Measurements from ENCODE around the gene MIP.
"Not testable (repeated sequence)": the region's sequence is repeated elsewhere in the genome, so short reads cannot be mapped to it uniquely, and the experiment has no call there.

MIP gene

DNA sequence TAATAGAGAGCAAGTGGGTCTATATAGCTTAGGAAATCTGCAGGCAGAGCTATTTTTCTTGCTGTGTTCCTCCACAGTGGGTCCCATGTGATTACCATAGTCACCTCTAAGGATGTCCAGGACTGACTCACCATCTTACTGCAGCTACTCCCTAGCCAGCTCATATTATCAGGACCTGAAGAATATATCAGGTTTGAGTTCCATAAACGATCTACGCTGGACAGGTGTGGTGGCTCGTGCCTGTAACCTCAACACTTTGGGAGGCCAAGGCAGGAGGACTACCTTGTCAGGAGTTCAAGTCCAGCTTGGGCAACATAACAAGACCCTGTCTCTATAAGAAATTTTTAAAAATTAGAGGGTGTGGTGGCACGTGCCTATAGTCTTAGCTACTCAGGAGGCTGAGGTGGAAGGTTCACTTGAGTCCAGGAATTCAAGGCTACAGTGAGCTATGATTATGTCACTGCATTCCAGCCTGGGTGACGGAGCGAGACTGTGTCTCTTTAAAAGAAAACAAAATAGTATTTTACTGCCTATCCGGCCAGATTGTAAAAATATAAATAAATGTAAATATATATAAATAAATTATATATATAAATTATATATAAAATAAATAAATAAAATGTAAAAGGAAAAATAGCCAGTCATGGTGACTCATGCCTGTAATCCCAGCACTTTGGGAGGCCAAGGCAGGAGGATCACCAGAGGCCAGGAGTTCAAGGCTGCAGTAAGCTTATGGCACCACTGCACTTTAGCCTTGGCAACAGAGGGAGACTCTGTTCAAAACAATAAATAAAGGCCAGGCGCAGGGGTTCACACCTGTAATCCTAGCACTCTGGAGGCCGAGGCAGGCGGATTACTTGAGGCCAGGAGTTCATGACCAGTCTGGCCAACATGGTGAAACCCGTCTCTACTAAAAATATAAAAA is 7.0 kb upstream of the MIP start:
- H3K4me3 ChIP-seq (ENCODE audit: low read length): no peak overlapping the region
- peak; percentile 11 for DNase-seq (ENCODE audit: low read depth)
- H3K36me3 ChIP-seq (ENCODE audit: control insufficient read depth, insufficient read depth, low read length, severe bottlenecking): no peaks in the 10 kb centered on the region
- no peak overlapping the region for H3K9ac ChIP-seq (ENCODE audit: low read length)
- peaks cover 3% of the 10 kb centered on the region for H3K4me1 ChIP-seq (ENCODE audit: control insufficient read depth, insufficient read depth, low read length)
- H3K27me3 ChIP-seq (replicated peaks; ENCODE audit: control insufficient read depth, insufficient read depth, low read length): no peaks in the 10 kb centered on the region
- no peaks in the 10 kb centered on the region for H3K9me3 ChIP-seq (ENCODE audit: control insufficient read depth, low read length)

DNA sequence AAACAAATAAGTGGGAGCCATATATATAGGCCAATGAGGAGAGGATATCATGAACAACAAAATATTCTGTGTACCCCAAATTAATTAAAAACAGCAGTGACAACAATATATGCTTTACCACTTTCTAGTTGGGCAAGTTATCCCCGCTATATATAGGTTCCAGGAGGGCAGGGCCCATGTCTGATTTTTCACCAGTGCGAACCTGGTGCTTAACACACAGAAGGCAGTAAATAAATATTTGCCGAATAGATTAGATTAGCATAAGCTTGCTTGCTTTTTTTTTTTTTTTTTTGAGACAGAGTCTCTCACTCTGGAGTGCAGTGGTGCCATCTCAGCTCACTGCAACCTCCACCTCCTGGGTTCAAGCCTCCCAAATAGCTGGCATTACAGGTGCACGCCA is 3.4 kb upstream of the MIP start:
- H3K9me3 ChIP-seq (ENCODE audit: control insufficient read depth, low read length): no peaks in the 10 kb centered on the region
- H3K27me3 ChIP-seq (replicated peaks; ENCODE audit: control insufficient read depth, insufficient read depth, low read length): peaks cover 7% of the 10 kb centered on the region
- no peak overlapping the region for H3K9ac ChIP-seq (ENCODE audit: low read length)
- DNase-seq (ENCODE audit: low read depth): no peak
- no peak overlapping the region for H3K4me3 ChIP-seq (ENCODE audit: low read length)
- no peaks in the 10 kb centered on the region for H3K4me1 ChIP-seq (ENCODE audit: control insufficient read depth, insufficient read depth, low read length)
- no peaks in the 10 kb centered on the region for H3K36me3 ChIP-seq (ENCODE audit: control insufficient read depth, insufficient read depth, low read length, severe bottlenecking)

DNA sequence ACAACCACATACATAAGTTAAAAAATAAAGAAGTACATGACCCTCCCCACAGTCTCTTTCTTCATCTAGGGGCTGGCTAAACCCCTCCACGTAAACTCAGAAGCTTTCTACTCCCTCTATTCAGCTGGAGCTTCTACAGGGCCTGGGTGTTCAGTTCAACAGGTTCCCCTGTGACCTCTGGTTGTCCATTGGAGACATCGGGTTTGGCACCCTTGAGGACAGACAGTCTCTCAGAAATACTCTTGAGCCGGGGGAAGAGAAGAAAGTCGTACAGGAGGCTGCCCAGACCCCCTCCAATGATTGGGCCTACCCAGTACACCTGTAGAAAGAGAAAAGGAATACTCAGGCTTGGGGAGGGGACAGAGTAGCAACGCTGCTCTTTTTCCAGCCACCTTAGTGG is 3.3 kb downstream of the MIP start:
- H3K9me3 ChIP-seq (ENCODE audit: control insufficient read depth, low read length): no peaks in the 10 kb centered on the region

DNA sequence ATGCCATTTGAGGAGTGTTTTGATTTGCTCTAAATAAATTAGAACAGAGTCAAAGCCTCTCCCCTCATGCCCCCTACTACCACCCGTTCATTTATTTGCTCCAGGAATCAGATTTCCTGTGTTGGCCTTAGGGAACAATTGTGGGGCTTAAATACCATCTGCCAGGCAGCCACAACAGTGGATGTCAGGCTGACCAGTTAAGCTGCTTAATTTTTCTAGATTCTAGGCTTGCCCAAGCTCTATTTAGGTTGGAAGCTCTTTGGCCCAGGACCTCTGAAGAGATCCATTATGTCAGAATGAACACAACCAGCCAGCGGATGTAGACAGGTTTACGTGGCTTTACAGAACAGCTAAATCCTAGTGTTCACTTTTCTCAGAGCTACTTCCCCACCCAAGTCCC is 4.2 kb downstream of the MIP start:
- peaks cover 7% of the 10 kb centered on the region for H3K27me3 ChIP-seq (replicated peaks; ENCODE audit: control insufficient read depth, insufficient read depth, low read length)
- H3K36me3 ChIP-seq (ENCODE audit: control insufficient read depth, insufficient read depth, low read length, severe bottlenecking): no peaks in the 10 kb centered on the region
- no peak overlapping the region for H3K4me3 ChIP-seq (ENCODE audit: low read length)
- no peak for DNase-seq (ENCODE audit: low read depth)
- no peak overlapping the region for H3K9ac ChIP-seq (ENCODE audit: low read length)
- no peaks in the 10 kb centered on the region for H3K9me3 ChIP-seq (ENCODE audit: control insufficient read depth, low read length)
- H3K4me1 ChIP-seq (ENCODE audit: control insufficient read depth, insufficient read depth, low read length): peaks cover 4% of the 10 kb centered on the region

More for the DNA sequence above, 3.3 kb downstream of the MIP start:
- H3K4me3 ChIP-seq (ENCODE audit: low read length): no peak overlapping the region
- no peak overlapping the region for H3K9ac ChIP-seq (ENCODE audit: low read length)
- H3K4me1 ChIP-seq (ENCODE audit: control insufficient read depth, insufficient read depth, low read length): peaks cover 4% of the 10 kb centered on the region
- H3K27me3 ChIP-seq (replicated peaks; ENCODE audit: control insufficient read depth, insufficient read depth, low read length): peaks cover 7% of the 10 kb centered on the region
- no peak for DNase-seq (ENCODE audit: low read depth)
- no peaks in the 10 kb centered on the region for H3K36me3 ChIP-seq (ENCODE audit: control insufficient read depth, insufficient read depth, low read length, severe bottlenecking)

DNA sequence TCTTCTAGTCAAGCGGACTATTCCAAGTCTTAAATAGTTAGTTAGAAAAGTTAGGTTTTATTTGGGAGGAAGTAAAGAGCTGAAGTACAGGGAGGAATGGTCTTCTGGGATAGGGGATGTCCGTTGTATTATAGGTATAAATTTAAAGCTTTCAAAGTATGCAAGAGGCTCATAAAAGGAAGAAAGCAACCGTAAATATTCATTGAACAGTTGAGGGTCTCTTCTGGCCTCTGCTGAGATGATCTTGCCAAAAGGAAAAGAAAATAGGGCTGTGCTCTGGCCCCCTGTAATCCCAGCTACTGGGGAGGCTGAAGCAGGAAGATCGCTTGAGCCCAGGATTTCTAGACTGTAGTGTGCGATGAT is 4.9 kb downstream of the MIP start:
- no peak for DNase-seq (ENCODE audit: low read depth)
- H3K9ac ChIP-seq (ENCODE audit: low read length): peak overlapping the region; percentile 86
- H3K27me3 ChIP-seq (replicated peaks; ENCODE audit: control insufficient read depth, insufficient read depth, low read length): peaks cover 7% of the 10 kb centered on the region
- H3K4me1 ChIP-seq (ENCODE audit: control insufficient read depth, insufficient read depth, low read length): peaks cover 4% of the 10 kb centered on the region
- no peaks in the 10 kb centered on the region for H3K9me3 ChIP-seq (ENCODE audit: control insufficient read depth, low read length)
- peak overlapping the region; percentile 89 for H3K4me3 ChIP-seq (ENCODE audit: low read length)
- no peaks in the 10 kb centered on the region for H3K36me3 ChIP-seq (ENCODE audit: control insufficient read depth, insufficient read depth, low read length, severe bottlenecking)

DNA sequence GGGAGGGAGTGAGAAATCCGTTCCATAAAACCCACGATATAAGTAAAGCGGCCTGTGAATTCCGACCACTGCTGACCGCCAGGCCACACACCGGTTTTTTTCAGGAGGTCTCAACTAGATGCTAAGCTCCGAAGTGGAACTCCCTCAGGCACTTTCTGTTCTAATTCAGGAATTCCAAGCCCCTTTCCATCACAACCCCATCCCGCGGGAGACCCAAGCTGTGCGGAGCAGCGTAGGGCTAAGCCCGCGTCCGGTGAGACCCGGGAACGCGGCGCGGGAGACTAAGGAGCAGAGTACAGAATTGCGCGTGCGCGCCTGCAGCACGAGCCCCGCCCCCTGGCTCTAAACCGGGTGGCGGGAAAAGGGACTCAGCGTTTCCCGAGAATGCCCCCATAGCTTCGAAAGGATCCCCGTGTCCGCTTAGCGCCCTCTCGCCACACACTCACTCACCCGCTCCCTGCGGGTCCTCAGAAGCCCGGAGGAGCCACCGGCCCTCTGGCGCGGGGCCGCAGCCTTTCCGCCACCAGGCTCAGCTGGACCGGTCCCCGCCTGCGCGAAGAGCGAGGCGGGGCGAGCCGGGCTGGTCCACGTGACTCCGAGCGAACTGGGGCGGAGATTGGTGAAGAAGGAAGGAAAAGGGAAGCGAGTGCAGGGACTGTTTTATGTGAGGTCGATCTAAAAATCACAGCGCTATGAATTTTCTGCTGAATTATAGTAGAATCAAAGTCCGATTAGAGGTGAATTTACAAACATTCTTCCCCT is 5.4 kb downstream of the MIP start, which contains the start of gene TIMELESS:
Gene TIMELESS, minus strand, starts transcription at position 567 of the 762 bp plus-strand sequence. CDS start 15,256 bp downstream, outside the sequence.
- DNase-seq (ENCODE audit: low read depth): peak; percentile 96
- Histone ChIP-seq H3K4me3 (ENCODE audit: low read length) (peak within 1 kb of the TSS; percentile 89), H3K9ac (ENCODE audit: low read length) (peak within 1 kb of the TSS; percentile 86), H3K27me3 (replicated peaks; ENCODE audit: control insufficient read depth, insufficient read depth, low read length) (peaks cover 7% of the 10 kb centered on the region), H3K36me3 (ENCODE audit: control insufficient read depth, insufficient read depth, low read length, severe bottlenecking) (no peaks in the 10 kb centered on the region), H3K9me3 (ENCODE audit: control insufficient read depth, low read length) (no peaks in the 10 kb centered on the region), H3K4me1 (ENCODE audit: control insufficient read depth, insufficient read depth, low read length) (peaks cover 4% of the 10 kb centered on the region)

DNA sequence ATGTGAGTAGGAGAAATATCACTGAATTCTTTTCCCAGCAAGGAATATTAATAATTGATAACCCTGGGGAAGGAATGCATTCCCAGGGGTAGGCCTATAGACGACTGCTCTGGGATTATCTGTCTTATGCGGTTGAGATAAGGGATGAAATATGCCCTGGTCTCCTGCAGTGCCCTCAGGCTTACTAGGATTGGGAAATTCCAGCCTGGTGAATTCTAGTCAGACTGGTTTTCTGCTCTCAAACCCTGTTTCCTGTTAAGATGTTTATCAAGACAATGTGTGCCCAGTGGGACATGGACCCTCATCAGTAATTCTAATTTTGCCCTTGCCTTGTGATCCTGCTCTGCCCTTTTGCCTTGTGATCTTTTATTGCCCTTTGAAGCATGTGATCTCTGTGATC is 11.2 kb downstream of the MIP start:
- not testable (repeated sequence) for H3K4me3 ChIP-seq (ENCODE audit: low read length); H3K27me3 ChIP-seq (replicated peaks; ENCODE audit: control insufficient read depth, insufficient read depth, low read length); H3K9me3 ChIP-seq (ENCODE audit: control insufficient read depth, low read length); H3K4me1 ChIP-seq (ENCODE audit: control insufficient read depth, insufficient read depth, low read length); DNase-seq (ENCODE audit: low read depth); H3K36me3 ChIP-seq (ENCODE audit: control insufficient read depth, insufficient read depth, low read length, severe bottlenecking); H3K9ac ChIP-seq (ENCODE audit: low read length)

DNA sequence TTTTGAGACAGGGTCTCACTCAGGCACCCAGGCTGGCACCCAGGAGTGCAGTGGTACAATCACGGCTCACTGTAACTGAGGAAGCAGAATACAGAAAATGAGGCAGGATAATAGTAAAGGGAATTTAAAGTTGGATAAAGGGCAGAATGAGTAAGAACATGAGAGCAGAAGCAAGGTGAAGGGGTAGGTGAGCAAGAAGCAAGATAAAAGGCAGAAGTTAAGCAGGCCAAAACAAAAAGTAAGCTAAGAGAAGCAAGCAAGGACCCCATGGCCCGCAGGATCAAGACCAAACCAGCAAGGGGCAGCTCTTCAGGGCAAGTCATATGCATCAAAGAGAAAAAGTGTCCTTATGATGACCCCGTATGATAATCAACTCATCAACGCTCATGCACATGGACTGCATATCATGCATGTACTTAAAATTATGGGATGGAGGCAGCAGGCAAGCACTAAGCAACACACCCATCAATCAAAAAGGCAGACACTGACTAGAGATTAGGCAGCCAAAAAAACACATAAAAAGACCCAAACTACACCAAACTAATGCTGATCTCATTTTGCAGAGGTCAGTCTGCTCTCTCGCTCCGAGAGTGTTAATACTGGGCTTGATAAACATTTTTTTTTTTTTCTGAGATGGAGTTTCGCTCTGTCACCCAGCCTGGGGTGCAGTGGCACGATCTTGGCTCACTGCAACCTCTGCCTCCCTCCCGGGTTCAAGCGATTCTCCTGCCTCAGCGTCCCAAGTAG is 16.9 kb downstream of the MIP start:
- Histone ChIP-seq H3K36me3 (ENCODE audit: control insufficient read depth, insufficient read depth, low read length, severe bottlenecking) (no peaks in the 10 kb centered on the region), H3K4me1 (ENCODE audit: control insufficient read depth, insufficient read depth, low read length) (no peaks in the 10 kb centered on the region)
- no peak for DNase-seq (ENCODE audit: low read depth)

DNA sequence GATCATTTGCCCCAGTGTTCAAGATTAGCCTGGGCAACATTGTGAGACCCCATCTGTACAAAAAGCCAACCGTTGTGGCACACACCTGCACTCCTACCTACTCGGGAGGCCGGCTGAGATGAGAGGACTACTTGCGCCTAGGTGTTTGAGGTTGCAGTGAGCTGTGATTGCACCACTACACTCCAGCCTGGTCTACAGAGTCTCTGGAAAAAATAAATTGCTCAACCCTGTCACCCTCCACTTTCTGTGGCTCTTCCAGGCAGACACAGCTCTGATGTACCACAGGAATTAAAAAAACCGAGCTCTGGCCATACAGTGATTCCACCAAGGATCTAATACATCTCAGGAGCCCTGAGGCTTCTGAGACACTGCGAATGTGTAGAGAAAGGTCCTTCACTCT is 19.6 kb downstream of the MIP start:
- Histone ChIP-seq H3K27me3 (replicated peaks; ENCODE audit: control insufficient read depth, insufficient read depth, low read length) (no peaks in the 10 kb centered on the region), H3K9me3 (ENCODE audit: control insufficient read depth, low read length) (no peaks in the 10 kb centered on the region), H3K4me1 (ENCODE audit: control insufficient read depth, insufficient read depth, low read length) (peaks cover 3% of the 10 kb centered on the region), H3K9ac (ENCODE audit: low read length) (no peak overlapping the region), H3K36me3 (ENCODE audit: control insufficient read depth, insufficient read depth, low read length, severe bottlenecking) (no peaks in the 10 kb centered on the region), H3K4me3 (ENCODE audit: low read length) (no peak overlapping the region)
- DNase-seq (ENCODE audit: low read depth): no peak

More for the DNA sequence above, 16.9 kb downstream of the MIP start:
- Histone ChIP-seq H3K27me3 (replicated peaks; ENCODE audit: control insufficient read depth, insufficient read depth, low read length) (no peaks in the 10 kb centered on the region), H3K9ac (ENCODE audit: low read length) (no peak overlapping the region), H3K4me3 (ENCODE audit: low read length) (no peak overlapping the region), H3K9me3 (ENCODE audit: control insufficient read depth, low read length) (no peaks in the 10 kb centered on the region)

DNA sequence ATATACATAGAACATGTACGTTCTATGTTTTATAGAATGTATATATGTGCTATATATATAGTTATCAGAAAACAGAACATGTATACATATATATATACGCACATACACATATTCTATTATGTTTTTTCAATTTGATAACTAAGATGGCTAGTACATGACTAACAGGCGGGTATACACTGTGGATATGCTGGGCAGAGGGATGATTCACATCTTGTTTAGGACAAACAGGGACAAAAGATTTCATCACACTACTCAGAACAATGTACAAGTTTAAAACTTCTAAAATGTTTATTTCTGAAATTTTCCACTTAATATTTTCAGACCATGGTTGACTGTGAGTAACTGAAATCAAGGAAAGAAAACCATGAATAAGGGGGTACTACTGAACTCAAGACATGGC is 22.6 kb downstream of the MIP start:
- Histone ChIP-seq H3K9ac (ENCODE audit: low read length) (no peak overlapping the region), H3K36me3 (ENCODE audit: control insufficient read depth, insufficient read depth, low read length, severe bottlenecking) (no peaks in the 10 kb centered on the region), H3K4me1 (ENCODE audit: control insufficient read depth, insufficient read depth, low read length) (peaks cover 3% of the 10 kb centered on the region), H3K27me3 (replicated peaks; ENCODE audit: control insufficient read depth, insufficient read depth, low read length) (no peaks in the 10 kb centered on the region), H3K4me3 (ENCODE audit: low read length) (no peak overlapping the region), H3K9me3 (ENCODE audit: control insufficient read depth, low read length) (no peaks in the 10 kb centered on the region)
- peak; percentile 41 for DNase-seq (ENCODE audit: low read depth)

DNA sequence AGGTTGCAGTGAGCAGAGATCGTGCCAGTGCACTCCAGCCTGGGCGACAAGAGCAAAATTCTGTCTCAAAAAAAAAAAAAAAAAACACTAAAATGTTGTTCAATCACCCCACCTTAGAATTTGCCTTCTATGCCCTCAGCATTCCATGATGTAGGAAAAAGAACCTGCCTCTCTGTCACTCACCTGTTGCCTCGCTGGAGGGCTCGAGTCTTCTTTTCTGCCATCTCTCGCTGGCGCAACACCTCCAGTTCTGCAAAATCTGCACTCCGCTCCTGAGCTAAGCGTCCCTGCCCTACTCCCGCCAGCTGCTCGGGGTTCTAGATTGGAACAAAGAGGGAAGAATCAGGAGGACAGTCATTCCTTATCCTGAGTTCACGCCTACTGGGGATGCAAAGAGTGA is 23.2 kb downstream of the MIP start:
- Histone ChIP-seq H3K36me3 (ENCODE audit: control insufficient read depth, insufficient read depth, low read length, severe bottlenecking) (no peaks in the 10 kb centered on the region), H3K9ac (ENCODE audit: low read length) (no peak overlapping the region)
- DNase-seq (ENCODE audit: low read depth): no peak

More for the DNA sequence above, 23.2 kb downstream of the MIP start:
- Histone ChIP-seq H3K4me3 (ENCODE audit: low read length) (no peak overlapping the region), H3K4me1 (ENCODE audit: control insufficient read depth, insufficient read depth, low read length) (peaks cover 3% of the 10 kb centered on the region), H3K27me3 (replicated peaks; ENCODE audit: control insufficient read depth, insufficient read depth, low read length) (no peaks in the 10 kb centered on the region), H3K9me3 (ENCODE audit: control insufficient read depth, low read length) (no peaks in the 10 kb centered on the region)

Data from adipocyte (in vitro differentiated cells).